B cell (primary cell): Measurements from ENCODE around the gene KRTAP10-5. TPM values are rescaled to one million over a fixed set of nuclear protein-coding genes. Genes with fewer than 3 reads are reported as not detected.

Source experiments
- ATAC-seq: fragments of 200-7000 bp; cut with Tn5 transposase; one replicate; pipeline ENCODE4 v1.10.0; 2021; ENCODE audit warnings: low read depth, mild to moderate bottlenecking, moderate number of reproducible peaks, moderate library complexity
- CTCF ChIA-PET: fragments of 350-600 bp; sonication (Branson Sonifier 250); formaldehyde crosslinking; loops from one replicate; lab custom pipeline; 2021; ENCODE audit warnings: antibody characterized with exemption, inconsistent platforms; lab: Charles Lee
- POLR2A ChIA-PET: fragments of 350-600 bp; sonication (Branson Sonifier 250); formaldehyde crosslinking; loops from one replicate; lab custom pipeline; 2021; ENCODE audit warnings: antibody characterized with exemption; lab: Charles Lee
- DNase-seq: peaks from one replicate; pipeline ENCODE4 v3.0.0; 2013
- H2AFZ ChIP-seq: 2 replicates; pipeline ENCODE4 v1.6.1; 2012; ENCODE audit warnings: mild to moderate bottlenecking, low read depth, low read length; ENCODE audit not compliant: insufficient read depth, poor library complexity, severe bottlenecking
- H3K27ac ChIP-seq, 2 donors: 1 replicate in 1 of 2; 2 replicates in 1 of 2; pipeline ENCODE4 v1.5.1; 2012 to 2013; ENCODE audit warnings: low read length in 2 of 2, mild to moderate bottlenecking in 2 of 2, moderate library complexity in 1 of 2
- H3K27me3 ChIP-seq, 4 experiments: fragments of 200-600 bp in 1 of 4; sonication (generic) in 1 of 4; replicated peaks in 1 of 4; 1 replicate in 2 of 4; 2 replicates in 2 of 4; pipeline versions ENCODE4 v1.6.1 to v1.7.0; 2013 to 2016; ENCODE audit warnings: low read length in 3 of 4, mild to moderate bottlenecking in 2 of 4, mixed read lengths in 1 of 4, moderate library complexity in 1 of 4; ENCODE audit not compliant: insufficient read depth in 4 of 4, control insufficient read depth in 3 of 4; ENCODE audit errors: control extremely low read depth in 1 of 4
- H3K36me3 ChIP-seq, 2 experiments: replicated peaks in 1 of 2; 1 replicate in 1 of 2; 2 replicates in 1 of 2; pipeline versions ENCODE4 v1.6.1 to v1.7.1; 2013; ENCODE audit warnings: low read length in 1 of 2; ENCODE audit not compliant: insufficient read depth in 2 of 2, control insufficient read depth in 1 of 2; ENCODE audit errors: control extremely low read depth in 1 of 2, extremely low read depth in 1 of 2
- H3K4me1 ChIP-seq, 2 donors: fragments of 200-600 bp in 1 of 2; sonication (generic) in 1 of 2; 1 replicate in 1 of 2; 2 replicates in 1 of 2; pipeline versions ENCODE4 v1.5.1 to v1.6.1; 2013 to 2017; ENCODE audit warnings: low read length in 2 of 2; ENCODE audit not compliant: control insufficient read depth in 2 of 2, insufficient read depth in 2 of 2
- H3K4me2 ChIP-seq: replicated peaks from 2 replicates; pipeline ENCODE3; 2012; ENCODE audit warnings: mild to moderate bottlenecking, low read depth, low read length; ENCODE audit not compliant: poor library complexity, severe bottlenecking
- H3K4me3 ChIP-seq, 5 experiments: fragments of 200-600 bp in 1 of 5; sonication (generic) in 1 of 5; 1 replicate in 3 of 5; 2 replicates in 2 of 5; pipeline versions ENCODE4 v1.5.1 to v1.7.0; 2011 to 2016; ENCODE audit warnings: low read length in 4 of 5, mild to moderate bottlenecking in 4 of 5, low read depth in 2 of 5, control low read depth in 1 of 5, moderate library complexity in 1 of 5; ENCODE audit not compliant: insufficient read depth in 1 of 5; ENCODE audit errors: control extremely low read depth in 1 of 5, extremely low read depth in 1 of 5
- H3K79me2 ChIP-seq: fragments of 200-600 bp; sonication (generic); one replicate; pipeline ENCODE4 v1.6.0; 2016; ENCODE audit warnings: low read length; ENCODE audit not compliant: control insufficient read depth, insufficient read depth
- H3K9ac ChIP-seq: fragments of 200-600 bp; sonication (generic); 2 replicates; pipeline ENCODE4 v1.6.1; 2017; ENCODE audit warnings: mild to moderate bottlenecking, low read length, moderate library complexity
- H3K9me3 ChIP-seq, 3 donors: one replicate each; pipeline versions ENCODE4 v1.6.1 to v1.7.1; 2013; ENCODE audit warnings: low read length in 2 of 3; ENCODE audit not compliant: control insufficient read depth in 2 of 3, insufficient read depth in 1 of 3; ENCODE audit errors: control extremely low read depth in 1 of 3
- H4K20me1 ChIP-seq: 2 replicates; pipeline ENCODE4 v1.6.0; 2012; ENCODE audit warnings: mild to moderate bottlenecking, low read length; ENCODE audit not compliant: insufficient read depth, control insufficient read depth, poor library complexity, severe bottlenecking
- H3K27ac Mint-ChIP-seq: one replicate; pipeline ENCODE4 v1.8.0; 2021; ENCODE audit warnings: mixed read lengths
- H3K27me3 Mint-ChIP-seq: one replicate; pipeline ENCODE4 v1.8.0; 2021; ENCODE audit warnings: mixed read lengths
- H3K4me1 Mint-ChIP-seq: one replicate; pipeline ENCODE4 v1.8.0; 2021; ENCODE audit warnings: mixed read lengths
- H3K4me3 Mint-ChIP-seq: one replicate; pipeline ENCODE4 v1.8.0; 2021; ENCODE audit warnings: mixed read lengths
- H3K9me3 Mint-ChIP-seq: one replicate; pipeline ENCODE4 v1.8.0; 2022; ENCODE audit warnings: mixed read lengths; ENCODE audit not compliant: insufficient read depth
- CTCF ChIP-seq: fragments of 200-600 bp; IDR thresholded peaks from one replicate; pipeline ENCODE4 v1.8.0; 2022; ENCODE audit warnings: antibody characterized with exemption, mild to moderate bottlenecking
- EZH2 ChIP-seq: IDR thresholded peaks from 2 replicates; pipeline ENCODE4 v1.6.1; 2012; ENCODE audit warnings: borderline replicate concordance, low read depth, mild to moderate bottlenecking, moderate library complexity, low read length; ENCODE audit not compliant: insufficient read depth, poor library complexity, severe bottlenecking
- WGBS: methylation state at CpG from one replicate; pipeline ENCODE4 v1.1.5; 2013; ENCODE audit warnings: missing lambda C conversion rate; ENCODE audit not compliant: insufficient coverage; 5-methylcytosine and 5-hydroxymethylcytosine counted together
- intact Hi-C: fragments of 100-400 bp; cut with micrococcal nuclease; formaldehyde crosslinking; loops from one replicate; pipeline ENCODE4 v1.10.0; 2022
- polyA plus RNA-seq: library from polyadenylated mRNA; depleted of rRNA; stranded (reverse); fragments of >200 nt; gene quantifications from 2 replicates; pipeline ENCODE4 v1.2.3, GENCODE V29; 2012
- total RNA-seq, 2 donors: library from RNA; stranded (reverse); fragments of 120-200 nt in 1 of 2; gene quantifications; 1 replicate in 1 of 2; 2 replicates in 1 of 2; pipeline versions ENCODE4 v1.2.3 to v1.2.4, GENCODE V29; 2013 to 2022

Gene KRTAP10-5
- total and polyA plus RNA-seq, 2 donors (not counting 1 experiment from before 2014, with no cell fraction given), result not detected

DNA sequence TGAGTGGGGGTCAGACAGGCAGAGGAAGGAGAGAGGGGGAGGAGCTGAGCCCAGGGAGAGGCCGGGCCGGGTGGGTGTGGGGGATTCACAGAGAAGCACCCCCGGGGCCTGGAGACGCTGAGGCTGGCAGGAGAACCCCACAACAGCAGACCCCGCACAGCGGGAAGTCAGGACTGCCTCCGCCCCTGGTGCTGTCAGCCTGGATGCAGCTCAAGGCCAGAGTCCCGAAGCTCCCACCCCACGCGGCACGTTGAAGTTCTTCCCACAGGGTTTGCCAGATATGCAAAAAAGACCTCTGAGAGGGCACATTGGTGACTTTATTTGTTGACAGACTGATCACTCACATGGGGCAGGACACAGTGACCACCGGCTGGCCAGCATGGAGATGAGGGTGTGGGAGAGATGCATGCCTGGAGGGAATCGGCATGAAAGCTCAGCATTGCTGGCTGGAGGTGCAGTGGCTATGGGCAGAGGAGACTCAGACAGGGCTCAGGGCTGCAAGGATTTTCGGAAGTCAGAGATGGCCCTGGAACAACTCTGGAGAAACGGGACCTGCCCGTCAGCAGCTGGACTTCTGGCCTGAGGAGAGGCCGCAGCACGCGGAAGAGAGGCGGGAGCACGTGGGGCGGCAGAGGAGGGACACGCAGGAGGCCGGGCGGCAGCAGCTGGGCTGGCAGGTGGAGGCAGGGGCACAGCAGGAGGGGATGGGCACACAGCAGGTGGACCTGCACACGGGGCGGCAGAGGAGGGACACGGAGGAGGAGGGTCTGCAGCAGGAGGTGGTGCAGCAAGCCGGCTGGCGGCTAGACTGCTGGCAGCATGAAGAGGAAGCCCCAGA, 22.7 kb downstream of the KRTAP10-5 start:
- ChIA-PET POLR2A (no interaction called here), CTCF (interaction anchor here (1.2 kb wide), 1 partner anchor 382 kb away, joined by 3 read pairs; the partner anchor contains the start of gene SLX9)
- no peaks in the 10 kb centered on the region for H3K79me2 ChIP-seq
- ATAC-seq, result no peak
- H4K20me1 ChIP-seq, result no peaks in the 10 kb centered on the region
- H3K4me1 Mint-ChIP-seq, result peaks cover 23% of the 10 kb centered on the region
- H3K9me3 ChIP-seq, result peaks cover 0 to 10% (median 4%) of the 10 kb centered on the region in 3 donors
- H3K9me3 Mint-ChIP-seq, result peaks cover 9% of the 10 kb centered on the region
- no peak overlapping the region for H2AFZ ChIP-seq
- H3K9ac ChIP-seq, result no peak overlapping the region
- intact Hi-C loops, result no loop called here
- peaks cover 0 to 13% (median 4%) of the 10 kb centered on the region in 4 experiments for H3K27me3 ChIP-seq
- 71% methylated on average over 30 of the region's 30 CpGs for WGBS
- H3K4me1 ChIP-seq, result peaks cover 0 to 11% of the 10 kb centered on the region in 2 donors
- no peak overlapping the region for H3K27ac ChIP-seq
- no peak overlapping the region for H3K4me3 Mint-ChIP-seq
- TF ChIP-seq EZH2 (no peak), CTCF (no peak)
- DNase-seq, result no peak
- no peak overlapping the region for H3K4me2 ChIP-seq
- H3K36me3 ChIP-seq, result no peaks in the 10 kb centered on the region
- peaks cover 46% of the 10 kb centered on the region for H3K27me3 Mint-ChIP-seq
- no peak overlapping the region for H3K27ac Mint-ChIP-seq
- no peak overlapping the region for H3K4me3 ChIP-seq

DNA sequence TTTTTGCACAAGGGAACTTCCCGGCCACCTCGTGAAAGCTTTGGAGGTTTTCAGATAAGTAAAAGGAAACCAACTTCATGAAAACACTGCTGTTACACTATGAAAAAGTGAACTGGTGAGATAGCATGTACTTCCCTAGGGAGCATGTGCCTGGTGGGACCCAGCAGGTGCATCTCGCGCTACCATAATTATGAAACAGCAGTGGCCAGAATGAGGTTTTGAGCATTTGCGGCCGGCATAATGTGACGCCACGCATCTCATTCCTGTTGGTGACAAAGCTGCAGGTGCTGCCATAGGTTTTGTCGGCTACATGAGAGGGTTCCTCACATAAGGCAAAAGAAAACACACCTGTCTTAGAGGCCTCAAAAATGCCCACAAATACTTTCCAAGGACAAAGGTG, 23.5 kb downstream of the KRTAP10-5 start:
- Histone ChIP-seq H3K4me1 (peaks cover 0 to 11% of the 10 kb centered on the region in 2 donors), H3K9ac (no peak overlapping the region), H3K79me2 (no peaks in the 10 kb centered on the region), H3K4me2 (no peak overlapping the region), H3K36me3 (no peaks in the 10 kb centered on the region), H3K27ac (no peak overlapping the region), H3K27me3 (peaks cover 0 to 13% (median 4%) of the 10 kb centered on the region in 4 experiments), H3K9me3 (peaks cover 0 to 10% (median 0%) of the 10 kb centered on the region in 3 donors), H4K20me1 (no peaks in the 10 kb centered on the region), H2AFZ (no peak overlapping the region), H3K4me3 (no peak overlapping the region)
- CTCF ChIA-PET, result interaction anchor here (1.2 kb wide), 1 partner anchor 383 kb away, joined by 3 read pairs; the partner anchor contains the start of gene SLX9
- peaks cover 48% of the 10 kb centered on the region for H3K27me3 Mint-ChIP-seq
- H3K9me3 Mint-ChIP-seq, result peaks cover 4% of the 10 kb centered on the region
- H3K27ac Mint-ChIP-seq, result no peak overlapping the region
- intact Hi-C loops, result no loop called here
- TF ChIP-seq CTCF, result no peak
- H3K4me3 Mint-ChIP-seq, result peak overlapping the region; percentile 10
- WGBS, result 28% methylated on average over 4 of the region's 9 CpGs
- POLR2A ChIA-PET, result no interaction called here
- DNase-seq (peak; percentile 43), ATAC-seq (peak; percentile 39)
- H3K4me1 Mint-ChIP-seq, result peaks cover 20% of the 10 kb centered on the region
